GM18861 (cell line): ENCODE data around the gene STOX2.

Experiments
- ATAC-seq: cut with Tn5 transposase; IDR thresholded peaks from one replicate; pipeline ENCODE4 v1.9.1; 2021; ENCODE audit not compliant: unreplicated experiment

Gene STOX2, protein sequence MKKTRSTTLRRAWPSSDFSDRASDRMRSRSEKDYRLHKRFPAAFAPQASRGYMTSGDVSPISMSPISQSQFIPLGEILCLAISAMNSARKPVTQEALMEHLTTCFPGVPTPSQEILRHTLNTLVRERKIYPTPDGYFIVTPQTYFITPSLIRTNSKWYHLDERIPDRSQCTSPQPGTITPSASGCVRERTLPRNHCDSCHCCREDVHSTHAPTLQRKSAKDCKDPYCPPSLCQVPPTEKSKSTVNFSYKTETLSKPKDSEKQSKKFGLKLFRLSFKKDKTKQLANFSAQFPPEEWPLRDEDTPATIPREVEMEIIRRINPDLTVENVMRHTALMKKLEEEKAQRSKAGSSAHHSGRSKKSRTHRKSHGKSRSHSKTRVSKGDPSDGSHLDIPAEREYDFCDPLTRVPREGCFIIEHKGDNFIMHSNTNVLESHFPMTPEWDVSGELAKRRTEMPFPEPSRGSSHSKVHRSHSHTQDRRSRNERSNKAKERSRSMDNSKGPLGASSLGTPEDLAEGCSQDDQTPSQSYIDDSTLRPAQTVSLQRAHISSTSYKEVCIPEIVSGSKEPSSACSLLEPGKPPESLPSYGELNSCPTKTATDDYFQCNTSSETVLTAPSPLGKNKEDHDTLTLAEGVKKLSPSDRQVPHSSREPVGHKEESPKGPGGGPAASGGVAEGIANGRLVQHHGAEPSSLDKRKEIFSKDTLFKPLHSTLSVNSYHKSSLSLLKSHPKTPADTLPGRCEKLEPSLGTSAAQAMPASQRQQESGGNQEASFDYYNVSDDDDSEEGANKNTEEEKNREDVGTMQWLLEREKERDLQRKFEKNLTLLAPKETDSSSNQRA (N-terminal part only)

DNA sequence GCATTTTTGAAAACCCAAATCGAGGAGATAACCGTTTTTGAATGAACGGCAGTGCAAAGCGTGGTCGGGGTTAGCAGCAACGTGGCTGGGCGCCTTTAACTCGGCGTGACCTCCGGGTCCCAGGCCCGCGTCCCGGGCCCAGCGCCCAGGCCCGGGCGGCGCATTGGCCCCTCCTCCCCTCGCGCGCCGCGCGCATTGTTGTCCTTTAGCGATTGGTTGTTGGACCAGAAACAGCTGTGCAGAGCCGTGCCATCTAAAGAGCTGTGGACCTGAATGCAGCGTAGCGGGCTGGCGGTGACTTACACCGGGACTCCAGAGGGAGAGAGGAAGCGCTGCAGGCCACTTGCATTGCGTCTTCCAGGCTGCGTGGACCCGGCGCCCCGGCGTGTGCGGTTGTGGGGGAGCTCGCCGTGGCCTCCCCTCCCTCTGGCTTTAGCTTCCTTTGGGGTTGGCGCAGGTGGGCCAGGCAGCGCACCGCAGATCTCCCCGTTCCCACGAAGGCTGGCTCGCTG is at the start of gene STOX2:
STOX2 (plus strand) TSS at position 227 of the 512 bp plus-strand sequence. CDS start 1,484 bp downstream, outside the sequence.
- ATAC-seq, result no peak

- no peak for ATAC-seq
These were observed 49.5 kb upstream of the STOX2 start for GRCh38 chr4:183855323-183856190.

DNA sequence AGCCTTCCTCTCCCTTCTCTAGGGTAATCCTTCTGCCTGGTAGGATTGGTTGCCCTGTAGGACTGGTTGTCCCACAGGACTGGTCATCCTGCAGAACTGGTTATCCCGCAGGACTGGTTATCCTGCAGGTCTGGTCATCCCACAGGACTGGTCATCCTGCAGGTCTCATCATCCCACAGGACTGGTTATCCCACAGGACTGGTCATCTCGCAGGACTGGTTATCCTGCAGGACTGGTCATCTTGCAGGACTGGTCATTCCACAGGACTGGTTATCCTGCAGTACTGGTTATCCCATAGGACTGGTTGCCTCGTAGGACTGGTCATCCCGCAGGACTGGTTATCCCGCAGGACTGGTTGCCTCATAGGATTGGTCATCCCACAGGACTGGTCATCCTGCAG is 48.1 kb upstream of the STOX2 start:
- no peak for ATAC-seq

- no peak for ATAC-seq
These were observed 47.0 kb upstream of the STOX2 start for GRCh38 chr4:183858011-183858615.

- ATAC-seq, result no peak
These were observed 45.0 kb upstream of the STOX2 start for GRCh38 chr4:183860119-183860518.

DNA sequence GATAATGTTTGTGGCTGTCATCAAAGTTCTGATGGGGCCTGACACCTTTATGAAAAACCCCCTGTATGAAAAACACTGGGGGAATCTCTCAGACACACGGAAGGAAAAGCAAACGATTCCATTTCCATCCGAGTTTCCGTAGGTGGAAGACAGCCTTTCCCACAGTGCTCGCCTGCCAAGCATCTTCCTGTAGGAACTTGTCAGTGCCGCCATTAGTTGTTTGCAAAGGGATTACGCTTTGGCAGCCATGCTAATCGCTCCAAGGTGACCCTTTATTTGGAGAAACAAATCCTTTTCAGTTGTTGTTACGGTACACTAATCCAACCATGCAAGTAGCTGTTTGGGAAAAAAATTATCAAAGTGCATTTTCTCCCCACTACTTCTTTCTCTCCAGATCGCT is 44.4 kb upstream of the STOX2 start:
- ATAC-seq, result no peak

DNA sequence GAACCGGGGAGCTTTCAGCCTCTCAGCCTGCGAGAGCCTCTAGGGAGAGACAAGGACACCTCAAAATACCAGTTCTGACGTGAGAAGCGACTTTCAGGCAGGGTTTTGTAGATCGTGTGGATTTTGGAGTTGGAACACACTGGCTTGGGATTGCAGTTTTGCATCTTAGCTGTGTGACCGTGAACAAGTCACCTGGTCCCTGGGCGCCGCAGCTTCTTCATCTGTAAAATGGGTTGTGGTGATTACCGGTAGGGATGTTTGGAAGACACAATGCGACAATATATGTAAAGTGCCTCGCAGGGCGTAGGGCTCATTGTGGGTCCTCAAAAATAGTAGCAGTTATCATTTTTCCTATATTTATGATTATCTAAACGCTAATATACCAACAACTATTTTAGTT is 43.7 kb upstream of the STOX2 start:
- no peak for ATAC-seq

GRCh38 chr4:183863155-183863825 is 41.8 kb upstream of the STOX2 start:
- no peak for ATAC-seq

DNA sequence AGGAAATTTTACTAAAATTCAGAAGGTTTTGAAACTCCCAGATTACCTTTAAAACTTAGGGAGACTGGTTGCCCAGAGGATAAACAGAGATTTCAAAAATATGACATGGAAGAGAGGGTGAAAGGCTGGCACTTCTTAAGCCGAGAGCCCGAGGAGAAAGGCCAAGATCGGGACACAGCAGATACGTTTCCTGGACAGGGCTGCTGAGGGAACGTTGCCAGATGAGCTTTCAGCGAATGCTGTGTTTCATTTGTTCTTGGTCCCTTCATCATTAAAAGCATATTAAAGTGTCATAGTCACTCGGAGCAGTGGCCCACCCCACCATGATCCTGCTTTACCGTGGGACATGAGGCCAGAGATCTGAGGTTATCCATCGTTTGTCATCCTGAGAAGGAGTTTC is 37.9 kb upstream of the STOX2 start:
- ATAC-seq, result no peak

DNA sequence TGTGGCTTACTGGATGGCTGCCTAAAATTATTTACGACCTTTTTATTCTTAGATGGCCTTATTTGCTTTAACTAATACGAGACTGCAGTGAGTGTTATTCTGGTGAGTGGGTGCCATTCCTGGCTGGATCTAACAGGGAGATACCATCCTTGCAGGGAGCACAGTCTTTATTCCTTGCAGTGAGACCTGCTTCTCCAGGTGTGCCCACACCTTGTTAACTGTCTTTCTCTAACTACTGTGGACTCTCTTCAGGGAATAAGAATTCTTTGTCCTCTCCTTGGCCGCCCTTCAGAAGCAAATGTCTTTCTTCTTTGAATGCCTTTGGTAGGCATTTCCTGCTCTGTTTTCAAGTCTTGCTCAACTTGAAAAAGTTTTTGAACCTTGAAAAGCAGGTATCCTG is 34.1 kb upstream of the STOX2 start:
- no peak for ATAC-seq

- no peak for ATAC-seq
These were observed 33.5 kb upstream of the STOX2 start for GRCh38 chr4:183871581-183871980.

DNA sequence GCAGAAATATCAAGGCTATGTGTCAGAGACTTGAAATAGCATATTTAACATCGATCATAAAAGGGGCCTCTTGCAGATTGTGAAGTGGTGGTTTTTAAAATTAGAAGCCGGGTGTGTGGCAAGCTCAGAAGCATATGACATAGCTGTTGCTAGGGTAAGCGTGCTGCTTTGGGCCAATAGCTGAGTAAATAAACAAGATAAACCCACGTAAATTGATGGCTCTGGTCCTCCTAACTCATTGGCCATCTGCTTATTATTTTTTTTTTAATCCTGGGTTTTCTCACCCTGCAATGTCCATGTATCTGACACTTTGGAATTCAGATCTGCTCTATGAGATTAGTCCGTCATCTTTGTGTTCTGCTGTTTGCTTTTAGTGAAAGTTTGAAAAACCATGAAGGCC is 32.6 kb upstream of the STOX2 start:
- ATAC-seq, result no peak

DNA sequence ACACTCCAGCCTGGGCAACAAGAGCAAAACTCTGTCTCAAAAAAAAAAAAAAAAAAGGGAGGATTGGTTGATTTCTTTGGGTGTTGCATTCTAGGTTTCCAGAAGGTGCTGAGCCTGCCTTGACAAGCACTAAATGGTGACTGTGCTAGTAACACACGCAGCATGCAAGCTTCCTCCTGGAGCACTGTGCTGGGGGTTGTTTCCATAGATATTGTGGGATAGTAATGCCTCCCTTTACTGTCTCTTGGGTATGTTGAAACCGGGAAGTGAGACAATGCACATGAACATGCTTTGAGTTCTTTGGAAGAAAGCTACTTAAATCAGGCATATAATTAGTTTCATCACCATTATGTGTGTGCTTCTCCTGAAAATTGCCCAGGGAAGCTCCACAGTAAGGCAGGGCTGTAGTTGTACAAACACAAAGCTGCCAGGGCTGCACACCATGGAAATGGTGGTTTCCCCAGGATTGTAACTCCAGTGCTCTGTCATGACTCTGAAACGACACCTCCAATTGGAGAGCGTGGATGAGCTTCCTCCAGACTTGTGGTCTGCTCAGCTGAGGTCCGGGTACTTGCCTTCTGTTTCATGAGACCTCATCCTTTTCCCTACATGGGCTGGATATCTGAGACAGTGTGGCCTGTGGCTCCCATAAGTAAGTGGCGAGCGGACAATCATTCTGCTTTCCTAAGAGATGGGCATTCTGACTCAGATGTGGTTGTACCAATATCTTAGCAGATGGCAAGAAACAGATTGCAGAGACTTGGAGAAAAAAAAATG is 31.5 kb upstream of the STOX2 start:
- ATAC-seq, result no peak

DNA sequence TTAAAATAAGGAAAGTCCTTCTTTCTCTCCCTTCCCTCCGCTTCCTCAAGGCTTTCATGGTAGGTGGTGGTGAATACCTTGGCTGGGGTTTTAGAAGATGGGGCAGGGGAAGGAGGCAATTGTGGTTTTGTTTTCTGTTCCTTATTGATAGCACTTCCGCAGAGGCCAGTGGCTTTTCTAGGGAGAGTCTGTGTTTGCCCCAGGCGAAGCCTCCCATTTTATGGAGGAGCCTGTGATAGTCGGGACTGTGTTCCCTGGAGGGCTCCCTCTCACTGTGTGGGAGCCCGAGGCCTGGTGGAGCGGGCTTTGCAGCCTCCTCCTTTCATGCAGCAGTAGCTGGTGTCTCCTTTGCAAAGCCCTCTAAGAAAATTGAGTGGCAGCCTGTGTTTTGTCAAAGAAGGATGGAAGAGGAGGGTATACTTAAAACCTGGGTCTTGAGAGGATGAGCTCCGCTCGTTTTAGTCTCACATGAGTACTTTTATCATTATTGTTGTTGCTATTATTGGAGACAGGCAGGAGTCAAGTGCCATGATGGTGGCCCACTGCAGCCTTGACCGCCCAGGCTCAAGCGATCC is 29.8 kb upstream of the STOX2 start:
- no peak for ATAC-seq

GRCh38 chr4:183876268-183876934 is 28.7 kb upstream of the STOX2 start:
- no peak for ATAC-seq

DNA sequence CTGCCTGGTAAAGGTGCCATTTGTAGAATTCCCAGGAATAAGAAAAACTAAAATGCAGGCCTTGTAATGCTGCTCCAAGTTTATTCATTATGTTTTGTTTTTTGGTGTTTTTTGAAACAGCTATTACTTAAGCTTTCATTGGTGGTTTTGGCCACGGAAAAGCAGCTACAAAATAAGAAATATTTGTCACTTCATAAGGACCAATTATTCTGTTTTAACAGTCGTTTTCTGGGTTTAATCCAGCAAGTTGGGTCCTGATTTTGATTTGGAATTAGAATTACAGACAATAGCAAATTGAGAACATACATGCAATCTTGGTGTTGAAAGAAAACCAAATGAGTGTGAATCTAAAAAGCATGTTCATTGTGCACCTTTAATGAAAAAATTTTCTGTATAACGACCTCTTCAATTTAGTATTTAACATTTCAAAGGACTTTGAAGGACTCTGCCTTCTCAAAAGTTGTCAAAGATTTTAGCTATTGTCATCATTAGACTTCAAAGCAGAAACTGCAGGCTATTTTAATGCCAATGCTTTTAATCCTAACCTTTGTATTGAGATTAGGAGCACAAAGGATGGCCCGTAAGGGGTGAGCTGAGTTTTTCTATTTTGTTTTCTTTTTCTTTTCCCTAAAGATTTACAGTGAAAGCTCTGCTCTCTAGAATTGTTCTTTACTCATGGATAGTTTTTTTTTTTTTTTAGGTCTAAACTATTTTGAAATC is 26.7 kb upstream of the STOX2 start:
- no peak for ATAC-seq

GRCh38 chr4:183885205-183885720 is 19.8 kb upstream of the STOX2 start:
- ATAC-seq, result no peak
